Fibroblast of the aortic adventitia (primary cell): ENCODE results near the gene CYP27C1. TPM values are rescaled to one million over a fixed set of nuclear protein-coding genes. Genes with fewer than 3 reads are reported as not detected.
A peak's percentile ranks its signal among the peaks of the same experiment; 100 is the strongest.

ENCODE experiments used
- DNase-seq: peaks from one replicate; pipeline ENCODE4 v3.0.0-alpha.2; 2010; ENCODE audit warnings: low read depth
- H3K4me3 ChIP-seq: 2 replicates; pipeline ENCODE4 v1.5.1; 2011; ENCODE audit warnings: low read depth, mild to moderate bottlenecking, control low read depth, low read length, moderate library complexity
- total RNA-seq: library from RNA; depleted of rRNA; stranded (reverse); fragments of >200 nt; gene quantifications from 2 replicates; pipeline ENCODE4 v1.2.3, GENCODE V29; 2012; ENCODE audit warnings: low replicate concordance
- TF ChIP-seq, protein P1 (sequence below): IDR thresholded peaks from 2 replicates; pipeline ENCODE4 v1.5.1; 2011; ENCODE audit warnings: mild to moderate bottlenecking, low read length, control low read depth, inconsistent platforms; ENCODE audit not compliant: insufficient read depth

Gene CYP27C1
- total RNA-seq, 1 donor = 0.72 TPM

DNA sequence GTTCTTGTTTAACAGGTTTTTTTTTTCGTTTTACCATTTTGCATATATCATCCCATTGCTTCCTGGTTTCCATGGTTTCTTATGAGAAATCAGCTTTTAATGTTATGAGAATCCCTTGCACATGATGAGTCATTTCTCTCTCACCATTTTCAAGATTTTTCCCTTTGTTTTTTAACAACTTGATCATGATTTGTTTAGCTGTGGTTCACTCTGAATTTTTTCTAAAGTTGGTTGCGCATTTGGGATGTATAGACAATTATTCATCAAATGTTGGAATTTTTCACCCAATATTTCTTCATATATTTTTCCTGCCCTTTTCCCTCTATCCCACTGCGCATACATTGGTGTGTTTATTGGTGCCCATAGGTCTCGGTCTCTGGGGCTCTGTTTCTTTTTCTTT lies 70.7 kb downstream of the CYP27C1 start:
- peak; percentile 86 for DNase-seq
- no peak overlapping the region for H3K4me3 ChIP-seq
- TF ChIP-seq, protein P1, sequence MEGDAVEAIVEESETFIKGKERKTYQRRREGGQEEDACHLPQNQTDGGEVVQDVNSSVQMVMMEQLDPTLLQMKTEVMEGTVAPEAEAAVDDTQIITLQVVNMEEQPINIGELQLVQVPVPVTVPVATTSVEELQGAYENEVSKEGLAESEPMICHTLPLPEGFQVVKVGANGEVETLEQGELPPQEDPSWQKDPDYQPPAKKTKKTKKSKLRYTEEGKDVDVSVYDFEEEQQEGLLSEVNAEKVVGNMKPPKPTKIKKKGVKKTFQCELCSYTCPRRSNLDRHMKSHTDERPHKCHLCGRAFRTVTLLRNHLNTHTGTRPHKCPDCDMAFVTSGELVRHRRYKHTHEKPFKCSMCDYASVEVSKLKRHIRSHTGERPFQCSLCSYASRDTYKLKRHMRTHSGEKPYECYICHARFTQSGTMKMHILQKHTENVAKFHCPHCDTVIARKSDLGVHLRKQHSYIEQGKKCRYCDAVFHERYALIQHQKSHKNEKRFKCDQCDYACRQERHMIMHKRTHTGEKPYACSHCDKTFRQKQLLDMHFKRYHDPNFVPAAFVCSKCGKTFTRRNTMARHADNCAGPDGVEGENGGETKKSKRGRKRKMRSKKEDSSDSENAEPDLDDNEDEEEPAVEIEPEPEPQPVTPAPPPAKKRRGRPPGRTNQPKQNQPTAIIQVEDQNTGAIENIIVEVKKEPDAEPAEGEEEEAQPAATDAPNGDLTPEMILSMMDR = no peak

DNA sequence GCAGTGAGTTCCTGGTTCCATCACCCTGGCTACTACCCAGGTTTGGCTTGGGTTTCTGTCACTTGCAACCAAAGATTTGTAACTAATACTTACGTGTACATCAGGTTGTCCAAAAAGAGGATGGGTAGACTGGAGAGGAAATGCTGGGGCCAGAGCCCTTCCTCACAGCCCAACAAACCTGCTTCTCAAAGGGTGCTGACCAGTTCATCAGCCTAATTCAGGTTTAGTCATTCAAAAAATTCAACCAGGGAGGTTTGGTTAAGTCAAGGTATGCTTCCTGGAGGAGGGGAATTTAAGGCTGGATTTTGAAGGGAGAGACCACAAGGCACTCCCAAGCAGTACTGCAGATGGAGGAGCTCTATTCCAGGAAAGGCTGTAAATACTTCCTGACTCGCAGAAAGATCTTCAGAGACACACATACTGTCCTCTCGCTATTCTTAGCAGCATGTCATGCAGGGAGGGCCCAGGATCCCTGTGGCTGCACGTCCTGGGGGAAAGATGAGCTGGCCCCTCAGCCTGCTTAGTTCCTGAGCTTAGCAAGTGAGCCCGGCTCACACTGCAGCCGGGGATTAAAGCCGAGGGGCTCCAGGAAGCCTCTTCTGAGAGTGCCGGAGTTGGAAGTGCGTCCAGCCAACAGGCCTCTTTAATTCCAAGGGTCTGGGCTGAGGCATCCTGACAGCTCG lies 73.1 kb downstream of the CYP27C1 start:
- no peak overlapping the region for H3K4me3 ChIP-seq
- no peak for DNase-seq
- TF ChIP-seq, protein P1 = no peak

DNA sequence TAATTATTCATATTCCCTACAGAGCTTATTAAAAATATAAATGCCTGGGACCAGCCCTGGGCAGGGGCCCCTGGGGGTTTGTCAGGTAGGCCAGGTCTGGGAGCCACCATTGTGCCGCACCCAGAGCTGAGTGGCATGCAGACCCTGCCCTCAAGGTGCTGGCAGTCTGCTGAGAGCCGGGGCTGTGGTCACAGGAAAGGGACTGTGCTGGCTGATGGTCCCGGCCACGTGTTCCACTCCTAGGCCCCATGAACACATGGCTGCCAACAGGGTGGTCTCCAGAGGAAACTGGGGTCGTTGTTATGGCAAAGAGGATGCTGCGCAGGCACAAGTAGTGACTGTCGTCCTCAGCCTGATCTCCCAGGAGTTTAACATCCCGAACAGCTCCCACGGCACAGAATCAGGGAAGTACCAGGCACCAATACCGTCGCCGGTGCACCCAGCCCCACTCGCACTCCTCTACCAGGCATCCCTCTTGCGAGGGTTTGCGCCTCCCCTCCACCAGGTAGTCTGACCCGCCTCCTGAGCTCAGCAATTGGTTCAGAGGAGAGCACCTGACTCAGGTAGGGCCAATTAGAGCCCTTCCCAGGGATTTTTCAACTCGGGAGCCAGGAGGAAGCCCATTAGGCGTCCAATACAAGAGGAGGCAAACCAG lies 73.9 kb downstream of the CYP27C1 start:
- no peak overlapping the region for H3K4me3 ChIP-seq
- TF ChIP-seq, protein P1 = no peak
- no peak for DNase-seq

DNA sequence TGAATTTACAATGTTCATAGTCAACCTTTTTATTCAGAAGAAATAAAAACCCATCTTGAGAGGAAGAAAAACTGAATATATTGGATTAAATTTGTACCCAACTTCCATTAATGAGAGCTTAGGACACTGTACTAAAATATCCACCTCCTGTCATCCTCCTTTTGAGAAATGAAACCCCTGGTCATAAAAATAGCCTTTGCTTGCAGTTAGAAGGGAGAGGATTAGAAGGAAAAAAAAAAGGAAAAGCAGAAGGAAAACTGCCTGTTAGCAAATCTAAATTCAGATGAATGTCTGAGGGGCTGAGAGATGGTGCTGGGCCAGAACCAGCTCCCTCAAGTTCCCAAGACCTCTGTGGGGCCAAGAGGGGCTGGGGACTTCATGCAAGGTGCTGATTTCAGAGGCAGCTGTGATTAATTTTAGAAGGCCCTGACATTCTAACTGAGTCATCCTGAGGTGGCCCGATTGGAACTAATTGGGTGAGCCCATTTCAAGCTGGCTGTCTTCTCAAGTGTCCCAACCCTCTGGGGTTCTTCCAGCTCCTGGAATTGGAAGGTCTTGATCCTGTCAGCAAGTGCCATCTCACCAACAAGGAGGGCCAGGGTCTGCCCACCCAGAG lies 74.7 kb downstream of the CYP27C1 start:
- H3K4me3 ChIP-seq = no peak overlapping the region
- TF ChIP-seq, protein P1 = no peak
- peak; percentile 27 for DNase-seq

DNA sequence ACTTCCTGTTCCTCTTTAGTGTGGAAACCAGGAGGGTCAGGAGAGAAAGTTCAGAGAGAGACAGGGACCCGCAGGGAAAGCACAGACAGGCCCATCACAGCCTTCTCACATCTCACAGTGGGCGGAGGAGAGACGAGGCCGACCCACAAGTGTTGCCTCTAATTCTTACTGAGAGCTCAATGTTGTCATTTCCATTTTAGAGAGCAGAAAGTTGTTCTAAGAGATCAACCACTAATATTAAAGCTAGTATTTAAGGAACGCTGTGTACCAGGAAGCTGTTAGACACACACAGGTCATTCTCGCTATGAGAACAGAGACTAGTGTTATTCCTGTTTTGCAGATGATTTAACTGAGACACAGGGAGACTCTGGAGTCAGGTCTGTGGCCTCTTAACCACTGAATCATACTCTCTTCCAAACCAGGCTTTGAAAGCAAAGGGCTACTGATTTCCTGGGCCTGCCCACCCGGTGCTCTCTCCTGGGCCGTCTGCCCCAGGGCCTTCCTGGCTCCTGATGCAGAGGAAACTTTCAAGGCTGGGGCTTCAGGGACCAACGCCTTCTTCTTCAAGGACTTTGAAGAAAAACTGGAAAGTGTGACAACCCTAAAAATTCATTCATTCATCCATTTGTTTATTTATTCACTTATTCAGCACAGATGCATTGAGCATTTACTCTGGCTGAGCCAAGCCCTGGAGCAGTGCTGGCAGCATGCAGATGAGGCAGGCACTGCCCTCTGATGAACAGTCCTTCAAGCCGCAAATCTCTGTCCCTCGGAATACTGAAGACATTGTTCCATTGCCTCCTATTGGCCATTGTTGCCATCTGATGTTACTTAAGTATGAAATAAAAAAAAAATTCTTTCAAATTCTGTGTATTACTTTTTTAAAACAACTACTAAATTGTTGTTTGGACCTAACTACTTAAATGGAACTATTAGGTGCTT lies 76.0 kb downstream of the CYP27C1 start:
- peak; percentile 17 for DNase-seq
- TF ChIP-seq, protein P1 = no peak
- H3K4me3 ChIP-seq = no peak overlapping the region
